Erythroblast (primary cell): ENCODE measurements around the gene WDR20.

ENCODE experiments used
- GATA1 ChIP-seq: IDR thresholded peaks from 2 replicates; pipeline ENCODE4 v1.6.1; 2011; ENCODE audit warnings: low read depth, mild to moderate bottlenecking, control low read depth, low read length, moderate library complexity
- POLR2A ChIP-seq: IDR thresholded peaks from 2 replicates; pipeline ENCODE4 v1.6.1; 2011; ENCODE audit warnings: mild to moderate bottlenecking, low read length

DNA sequence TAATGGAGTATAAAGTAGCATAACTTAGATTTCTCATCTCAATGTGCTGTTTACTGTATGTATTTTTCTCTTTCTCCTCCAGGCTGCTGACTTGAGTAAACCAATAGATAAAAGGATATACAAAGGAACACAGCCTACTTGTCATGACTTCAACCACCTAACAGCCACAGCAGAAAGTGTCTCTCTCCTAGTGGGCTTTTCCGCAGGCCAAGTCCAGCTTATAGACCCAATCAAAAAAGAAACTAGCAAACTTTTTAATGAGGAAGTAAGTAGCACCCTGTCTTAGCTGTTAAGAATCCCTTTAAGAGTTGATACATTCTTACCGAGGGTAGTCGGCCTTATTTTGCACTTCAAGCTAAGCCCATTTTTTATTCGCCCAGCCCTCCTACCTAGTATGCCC lies 55.2 kb downstream of the WDR20 start:
- TF ChIP-seq POLR2A (no peak), GATA1 (no peak)
